ENCODE results near the gene EVC2. TPM values are rescaled to one million over a fixed set of nuclear protein-coding genes. Genes with fewer than 3 reads are reported as not detected.

EVC2 gene
- total RNA-seq, 1 experiment from 2014 or later, result 9.5 TPM

GRCh38 chr4:5572114-5572513 lies 136.2 kb downstream of the EVC2 start:
- Histone ChIP-seq H3K36me3 (peaks cover 22% of the 10 kb centered on the region), H3K27ac (no peak overlapping the region), H3K4me3 (no peak overlapping the region), H3K9me3 (replicated peaks) (no peaks in the 10 kb centered on the region), H3K4me1 (no peaks in the 10 kb centered on the region), H3K27me3 (no peaks in the 10 kb centered on the region)
- DNase-seq, result no peak

GRCh38 chr4:5571646-5572045 lies 136.7 kb downstream of the EVC2 start:
- Histone ChIP-seq H3K27ac (no peak overlapping the region), H3K36me3 (peaks cover 22% of the 10 kb centered on the region), H3K4me3 (no peak overlapping the region), H3K9me3 (replicated peaks) (no peaks in the 10 kb centered on the region), H3K4me1 (no peaks in the 10 kb centered on the region), H3K27me3 (no peaks in the 10 kb centered on the region)
- no peak for DNase-seq

GRCh38 chr4:5569451-5569850 lies 138.9 kb downstream of the EVC2 start:
- no peak for DNase-seq
- Histone ChIP-seq H3K4me1 (no peaks in the 10 kb centered on the region), H3K27me3 (no peaks in the 10 kb centered on the region), H3K27ac (no peak overlapping the region), H3K4me3 (no peak overlapping the region), H3K9me3 (replicated peaks) (no peaks in the 10 kb centered on the region), H3K36me3 (peaks cover 24% of the 10 kb centered on the region)

DNA sequence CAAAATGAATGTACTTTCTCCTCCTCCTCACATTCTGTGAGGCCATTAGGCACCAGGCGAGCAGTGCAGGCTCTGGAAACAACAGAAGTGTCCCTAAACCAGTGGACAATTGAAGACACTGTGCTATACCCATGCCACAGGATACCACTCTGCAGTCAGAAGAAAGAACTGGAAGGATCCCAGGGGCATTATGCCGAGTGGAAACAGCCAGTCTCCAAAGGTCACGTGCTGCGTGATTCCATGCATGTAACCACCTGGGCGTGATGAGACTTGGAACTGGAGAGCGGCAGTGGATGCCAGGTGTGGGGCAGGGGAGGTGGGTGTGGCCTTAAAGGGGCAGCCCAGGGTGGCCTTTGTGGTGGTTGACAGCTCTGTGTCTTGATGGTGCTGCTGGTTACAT lies 139.4 kb downstream of the EVC2 start:
- Histone ChIP-seq H3K4me3 (no peak overlapping the region), H3K27ac (no peak overlapping the region), H3K9me3 (replicated peaks) (no peaks in the 10 kb centered on the region), H3K36me3 (peaks cover 20% of the 10 kb centered on the region), H3K4me1 (no peaks in the 10 kb centered on the region), H3K27me3 (no peaks in the 10 kb centered on the region)
- DNase-seq, result no peak

DNA sequence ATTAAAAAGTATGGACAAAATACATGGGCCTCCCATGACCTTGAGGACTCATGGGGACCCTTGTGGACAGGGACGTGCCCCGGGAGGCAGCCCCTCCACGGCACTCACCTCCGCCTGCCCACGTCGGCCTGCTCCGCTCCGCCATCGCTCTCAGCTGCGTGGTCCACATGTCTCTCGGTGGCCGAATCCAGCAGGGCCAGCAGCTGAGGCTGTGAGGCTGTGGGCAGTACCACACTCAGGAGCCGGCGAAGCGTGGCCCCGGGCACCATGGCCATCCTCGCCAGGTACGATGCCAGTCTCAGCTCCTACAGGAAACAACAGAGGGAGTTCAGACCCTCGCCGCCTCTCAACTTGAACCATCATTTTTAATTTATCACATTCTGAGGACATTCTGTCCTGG lies 140.0 kb downstream of the EVC2 start:
- H3K27ac ChIP-seq, result no peak overlapping the region
- H3K27me3 ChIP-seq, result no peaks in the 10 kb centered on the region
- H3K4me3 ChIP-seq, result no peak overlapping the region
- H3K4me1 ChIP-seq, result no peaks in the 10 kb centered on the region
- no peaks in the 10 kb centered on the region for H3K9me3 ChIP-seq (replicated peaks)
- no peak for DNase-seq
- peaks cover 14% of the 10 kb centered on the region for H3K36me3 ChIP-seq

- Histone ChIP-seq H3K9me3 (replicated peaks) (no peaks in the 10 kb centered on the region), H3K27me3 (no peaks in the 10 kb centered on the region), H3K4me3 (no peak overlapping the region), H3K4me1 (no peaks in the 10 kb centered on the region), H3K36me3 (peaks cover 14% of the 10 kb centered on the region), H3K27ac (no peak overlapping the region)
- DNase-seq, result no peak
Observed at GRCh38 chr4:5566991-5567390, 141.4 kb downstream of the EVC2 start.

DNA sequence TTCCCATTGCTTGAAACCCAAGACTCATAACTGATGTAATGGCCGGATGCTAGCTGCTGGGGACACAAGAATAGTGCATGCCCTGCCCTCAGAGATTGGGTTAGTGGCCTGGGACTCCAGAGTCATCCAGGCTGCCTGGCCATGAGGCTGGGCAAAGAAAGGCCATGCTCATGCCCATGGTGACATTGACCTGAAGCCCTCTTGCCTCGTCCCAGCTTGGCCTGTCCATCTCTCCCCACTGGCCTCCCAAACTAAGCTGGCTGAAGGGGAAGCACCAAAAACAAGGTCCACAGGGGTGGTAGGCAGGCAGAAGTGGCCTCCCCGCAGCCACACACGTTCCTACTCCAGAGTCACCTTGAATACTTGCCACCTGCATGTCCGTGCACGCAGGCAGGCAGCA lies 141.8 kb downstream of the EVC2 start:
- Histone ChIP-seq H3K36me3 (peaks cover 10% of the 10 kb centered on the region), H3K27ac (no peak overlapping the region), H3K9me3 (replicated peaks) (no peaks in the 10 kb centered on the region), H3K4me1 (no peaks in the 10 kb centered on the region), H3K4me3 (no peak overlapping the region), H3K27me3 (no peaks in the 10 kb centered on the region)
- no peak for DNase-seq

- H3K4me1 ChIP-seq, result no peaks in the 10 kb centered on the region
- no peak overlapping the region for H3K27ac ChIP-seq
- H3K27me3 ChIP-seq, result no peaks in the 10 kb centered on the region
- H3K9me3 ChIP-seq (replicated peaks), result no peaks in the 10 kb centered on the region
- H3K36me3 ChIP-seq, result peaks cover 16% of the 10 kb centered on the region
- no peak overlapping the region for H3K4me3 ChIP-seq
- DNase-seq, result no peak
Observed at GRCh38 chr4:5563856-5564255, 144.5 kb downstream of the EVC2 start.

DNA sequence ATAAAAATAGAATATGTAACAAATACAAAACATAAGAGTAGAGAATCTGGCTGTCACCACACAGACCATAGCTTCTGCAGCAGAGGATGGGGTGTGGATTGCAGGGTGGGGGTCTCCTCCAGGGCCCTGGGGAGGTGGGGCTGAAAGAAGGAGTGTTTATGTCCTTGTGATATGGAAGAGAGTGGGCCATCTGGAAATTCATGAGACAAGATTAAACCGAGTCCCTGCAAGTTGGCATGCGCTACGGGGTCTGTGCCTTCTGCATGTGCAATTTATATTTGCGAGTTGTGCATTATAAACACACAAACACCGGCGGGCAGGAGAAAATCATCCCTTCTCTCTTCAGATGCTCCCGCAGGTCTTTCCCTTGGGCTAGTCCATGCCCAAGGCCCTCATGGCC lies 145.9 kb downstream of the EVC2 start:
- peaks cover 14% of the 10 kb centered on the region for H3K36me3 ChIP-seq
- no peaks in the 10 kb centered on the region for H3K9me3 ChIP-seq (replicated peaks)
- H3K27me3 ChIP-seq, result no peaks in the 10 kb centered on the region
- H3K4me3 ChIP-seq, result no peak overlapping the region
- H3K27ac ChIP-seq, result no peak overlapping the region
- no peak for DNase-seq
- H3K4me1 ChIP-seq, result no peaks in the 10 kb centered on the region

DNA sequence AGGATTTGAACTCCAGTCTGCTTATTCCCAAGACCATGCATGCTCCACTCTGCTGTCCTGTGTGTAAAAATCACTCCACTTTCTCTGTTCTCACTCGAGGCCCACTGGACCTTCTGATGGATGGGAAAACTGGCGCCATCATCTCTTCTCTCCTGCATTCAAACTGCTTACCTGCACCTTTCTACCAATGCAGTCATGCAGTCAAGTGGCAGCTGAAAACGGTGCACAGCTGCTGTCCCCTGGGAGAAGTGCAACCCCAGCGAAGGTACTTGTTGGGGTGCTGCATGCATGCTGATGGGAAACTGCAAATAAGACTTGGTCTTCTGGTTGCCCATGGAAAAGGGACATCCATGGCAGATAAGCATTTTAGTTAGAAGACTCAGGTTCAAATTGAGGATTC lies 147.1 kb downstream of the EVC2 start:
- H3K27ac ChIP-seq, result no peak overlapping the region
- DNase-seq, result no peak
- no peaks in the 10 kb centered on the region for H3K4me1 ChIP-seq
- no peaks in the 10 kb centered on the region for H3K9me3 ChIP-seq (replicated peaks)
- no peaks in the 10 kb centered on the region for H3K27me3 ChIP-seq
- no peak overlapping the region for H3K4me3 ChIP-seq
- peaks cover 18% of the 10 kb centered on the region for H3K36me3 ChIP-seq

GRCh38 chr4:5558502-5558901 lies 149.9 kb downstream of the EVC2 start:
- Histone ChIP-seq H3K4me1 (no peaks in the 10 kb centered on the region), H3K36me3 (peaks cover 15% of the 10 kb centered on the region), H3K9me3 (replicated peaks) (no peaks in the 10 kb centered on the region), H3K4me3 (no peak overlapping the region), H3K27ac (no peak overlapping the region), H3K27me3 (no peaks in the 10 kb centered on the region)
- no peak for DNase-seq

DNA sequence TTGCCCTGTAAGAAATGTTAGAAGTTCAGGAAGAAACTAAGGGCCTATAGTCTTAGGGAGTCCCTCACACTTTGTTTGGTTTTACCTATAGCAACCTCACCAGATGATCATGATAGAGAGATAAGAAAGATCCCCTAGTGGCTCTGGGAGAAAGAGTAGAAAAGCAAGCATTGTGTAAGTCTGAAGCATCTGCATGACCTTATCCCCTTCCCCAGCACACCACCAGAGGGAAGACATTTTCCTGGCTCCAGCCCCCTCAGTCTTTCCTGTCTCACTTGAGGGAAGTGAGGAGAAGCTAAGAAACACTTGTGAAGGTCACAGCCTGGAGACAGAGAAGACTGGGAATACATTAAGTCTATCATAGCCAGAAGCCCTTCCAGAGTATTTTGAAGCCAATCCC lies 154.0 kb downstream of the EVC2 start:
- peaks cover 5% of the 10 kb centered on the region; the same call in 1 of the 2 replicates for H3K36me3 ChIP-seq
- DNase-seq, result no peak
- H3K4me3 ChIP-seq, result no peak overlapping the region
- no peaks in the 10 kb centered on the region for H3K27me3 ChIP-seq
- no peak overlapping the region for H3K27ac ChIP-seq
- H3K4me1 ChIP-seq, result no peaks in the 10 kb centered on the region
- peaks cover 7% of the 10 kb centered on the region; the same call in 1 of the 2 replicates for H3K9me3 ChIP-seq (replicated peaks)

DNA sequence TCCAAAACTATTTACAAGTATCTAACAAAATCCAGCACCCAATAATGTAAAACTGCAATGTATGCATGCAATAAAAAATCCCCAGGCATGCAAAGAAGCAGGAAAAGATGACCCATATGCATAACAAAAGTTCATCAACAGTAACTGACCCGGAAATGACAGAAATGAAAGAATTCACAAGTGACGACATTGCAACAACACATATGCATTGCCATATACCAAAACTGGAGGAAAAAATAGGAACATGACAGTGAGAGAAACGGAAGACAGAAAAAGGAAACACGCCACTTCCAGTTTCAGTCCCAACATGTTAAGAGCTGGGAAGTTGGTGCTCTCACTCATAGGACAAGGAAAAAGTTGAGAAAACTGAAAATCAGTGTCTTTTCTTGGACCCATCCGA lies 154.6 kb downstream of the EVC2 start:
- Histone ChIP-seq H3K36me3 (peaks cover 3% of the 10 kb centered on the region; the same call in 1 of the 2 replicates), H3K27ac (no peak overlapping the region), H3K4me3 (no peak overlapping the region), H3K4me1 (no peaks in the 10 kb centered on the region), H3K27me3 (no peaks in the 10 kb centered on the region), H3K9me3 (replicated peaks) (peaks cover 7% of the 10 kb centered on the region; the same call in 1 of the 2 replicates)
- no peak for DNase-seq

GRCh38 chr4:5552451-5552850 lies 155.9 kb downstream of the EVC2 start:
- H3K36me3 ChIP-seq, result peaks cover 3% of the 10 kb centered on the region; the same call in 1 of the 2 replicates

GRCh38 chr4:5547651-5548249 lies 160.6 kb downstream of the EVC2 start:
- H3K27ac ChIP-seq, result no peak overlapping the region
- H3K36me3 ChIP-seq, result no peaks in the 10 kb centered on the region; the same call in 1 of the 2 replicates
- H3K4me1 ChIP-seq, result no peaks in the 10 kb centered on the region
- peaks cover 7% of the 10 kb centered on the region; the same call in 1 of the 2 replicates for H3K9me3 ChIP-seq (replicated peaks)
- no peak overlapping the region for H3K4me3 ChIP-seq
- H3K27me3 ChIP-seq, result no peaks in the 10 kb centered on the region
- no peak for DNase-seq

More at GRCh38 chr4:5552451-5552850, 155.9 kb downstream of the EVC2 start:
- Histone ChIP-seq H3K4me3 (no peak overlapping the region), H3K27me3 (no peaks in the 10 kb centered on the region), H3K9me3 (replicated peaks) (peaks cover 7% of the 10 kb centered on the region; the same call in 1 of the 2 replicates), H3K4me1 (no peaks in the 10 kb centered on the region), H3K27ac (no peak overlapping the region)
- DNase-seq, result peak in 1 of 2 experiments; percentile 25

- Histone ChIP-seq H3K36me3 (no peaks in the 10 kb centered on the region), H3K27ac (no peak overlapping the region), H3K4me1 (no peaks in the 10 kb centered on the region), H3K9me3 (replicated peaks) (peaks cover 7% of the 10 kb centered on the region; the same call in 1 of the 2 replicates), H3K27me3 (no peaks in the 10 kb centered on the region), H3K4me3 (no peak overlapping the region)
- no peak for DNase-seq
Observed at GRCh38 chr4:5545271-5545670, 163.1 kb downstream of the EVC2 start.

Measured in SJCRH30 (cell line).